Lower leg skin (tissue), 3 donors: ENCODE measurements around the gene GNB1L.

ENCODE experiments used
- POLR2A ChIP-seq, 2 donors: fragments of 450-650 bp; IDR thresholded peaks; one replicate each; pipeline ENCODE4 v1.6.1; 2016 to 2017; ENCODE audit warnings: antibody characterized with exemption in 2 of 2, mild to moderate bottlenecking in 1 of 2, moderate library complexity in 1 of 2
- TF ChIP-seq, protein P1 (sequence below), 3 donors: fragments of 450-650 bp; IDR thresholded peaks; one replicate each; pipeline ENCODE4 v1.5.1; 2016; ENCODE audit warnings: antibody characterized with exemption in 3 of 3, mild to moderate bottlenecking in 3 of 3, moderate library complexity in 2 of 3

DNA sequence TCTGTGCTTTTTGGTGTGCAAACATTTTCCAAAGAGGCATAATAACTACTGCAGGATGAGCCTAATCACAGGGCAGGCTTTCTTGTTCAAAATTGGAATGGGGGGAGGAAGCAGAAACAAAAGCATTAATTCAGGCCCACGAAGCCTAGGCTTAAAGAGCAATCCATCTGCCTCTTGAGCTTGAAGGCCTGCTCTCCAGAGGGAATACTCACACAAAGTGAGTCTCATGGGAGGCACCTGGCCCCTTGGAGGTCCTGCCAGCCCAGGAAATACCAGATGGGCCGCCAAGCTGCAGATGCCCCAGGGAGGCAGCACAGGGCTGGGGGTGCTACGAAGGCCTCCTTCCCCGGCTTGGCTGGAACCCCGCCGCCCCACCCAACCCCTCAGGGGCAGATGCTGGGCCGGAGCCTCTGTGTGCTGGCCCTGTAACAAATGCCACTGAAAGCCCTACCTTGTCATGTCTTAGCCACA is 47.6 kb upstream of the GNB1L start:
- no peak for TF ChIP-seq POLR2A (IDR thresholded peaks at IDR 0.05)
- TF ChIP-seq, protein P1, sequence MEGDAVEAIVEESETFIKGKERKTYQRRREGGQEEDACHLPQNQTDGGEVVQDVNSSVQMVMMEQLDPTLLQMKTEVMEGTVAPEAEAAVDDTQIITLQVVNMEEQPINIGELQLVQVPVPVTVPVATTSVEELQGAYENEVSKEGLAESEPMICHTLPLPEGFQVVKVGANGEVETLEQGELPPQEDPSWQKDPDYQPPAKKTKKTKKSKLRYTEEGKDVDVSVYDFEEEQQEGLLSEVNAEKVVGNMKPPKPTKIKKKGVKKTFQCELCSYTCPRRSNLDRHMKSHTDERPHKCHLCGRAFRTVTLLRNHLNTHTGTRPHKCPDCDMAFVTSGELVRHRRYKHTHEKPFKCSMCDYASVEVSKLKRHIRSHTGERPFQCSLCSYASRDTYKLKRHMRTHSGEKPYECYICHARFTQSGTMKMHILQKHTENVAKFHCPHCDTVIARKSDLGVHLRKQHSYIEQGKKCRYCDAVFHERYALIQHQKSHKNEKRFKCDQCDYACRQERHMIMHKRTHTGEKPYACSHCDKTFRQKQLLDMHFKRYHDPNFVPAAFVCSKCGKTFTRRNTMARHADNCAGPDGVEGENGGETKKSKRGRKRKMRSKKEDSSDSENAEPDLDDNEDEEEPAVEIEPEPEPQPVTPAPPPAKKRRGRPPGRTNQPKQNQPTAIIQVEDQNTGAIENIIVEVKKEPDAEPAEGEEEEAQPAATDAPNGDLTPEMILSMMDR (IDR thresholded peaks at IDR 0.05): no peak
